GM20000 (cell line): ENCODE measurements around the gene KIAA0513.

Experiments used
- DNase-seq: peaks from one replicate; pipeline ENCODE4 v3.0.0; 2012; ENCODE audit warnings: low spot score
- CTCF ChIP-seq: IDR thresholded peaks from 2 replicates; pipeline ENCODE4 v1.5.1; 2012; ENCODE audit warnings: mild to moderate bottlenecking, control low read depth; ENCODE audit errors: extremely low read depth, missing control alignments

Gene KIAA0513, protein sequence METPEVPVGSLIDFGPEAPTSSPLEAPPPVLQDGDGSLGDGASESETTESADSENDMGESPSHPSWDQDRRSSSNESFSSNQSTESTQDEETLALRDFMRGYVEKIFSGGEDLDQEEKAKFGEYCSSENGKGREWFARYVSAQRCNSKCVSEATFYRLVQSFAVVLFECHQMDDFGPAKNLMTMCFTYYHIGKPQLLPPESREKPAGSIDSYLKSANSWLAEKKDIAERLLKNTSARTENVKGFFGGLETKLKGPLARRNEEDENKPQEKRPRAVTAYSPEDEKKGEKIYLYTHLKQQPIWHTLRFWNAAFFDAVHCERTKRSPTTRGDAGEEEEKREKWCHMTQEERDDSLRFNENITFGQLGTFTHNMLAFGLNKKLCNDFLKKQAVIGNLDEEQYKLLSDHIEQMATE

DNA sequence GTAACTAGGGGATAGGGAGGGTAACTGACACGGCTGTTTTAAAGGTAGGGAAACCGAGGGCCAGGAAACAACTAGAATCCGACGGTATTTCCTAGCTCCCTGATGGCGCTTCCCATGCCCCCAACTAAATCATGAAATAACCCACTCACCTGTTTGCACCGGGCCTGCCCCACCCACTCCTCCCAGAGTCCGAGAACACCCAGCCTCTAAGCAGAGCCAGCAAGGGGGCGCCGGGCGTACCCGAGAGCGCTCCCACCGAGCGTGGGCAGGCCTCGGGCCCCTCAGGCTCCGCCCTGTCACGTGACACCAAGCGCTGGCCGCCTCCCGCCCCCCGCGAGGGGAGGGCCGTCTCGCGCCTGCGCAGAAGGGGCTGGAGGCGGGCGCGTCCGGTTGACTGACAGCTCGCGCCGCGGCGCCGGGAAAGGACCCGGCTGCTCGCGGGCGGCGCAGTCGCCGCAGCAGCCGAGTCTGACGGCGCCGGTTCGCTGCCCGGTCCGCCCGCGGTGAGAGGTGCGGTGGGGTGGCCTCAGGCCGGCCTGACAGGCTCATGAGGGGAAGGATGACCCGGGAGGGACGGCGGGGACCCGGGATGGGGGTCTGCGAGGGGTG, at the start of gene KIAA0513:
Gene KIAA0513 (plus strand): TSS at position 447 of the 609 bp plus-strand sequence. CDS start 39,277 bp downstream, outside the sequence.
- TF ChIP-seq CTCF = peak; percentile 43
- peak; percentile 99 for DNase-seq

DNA sequence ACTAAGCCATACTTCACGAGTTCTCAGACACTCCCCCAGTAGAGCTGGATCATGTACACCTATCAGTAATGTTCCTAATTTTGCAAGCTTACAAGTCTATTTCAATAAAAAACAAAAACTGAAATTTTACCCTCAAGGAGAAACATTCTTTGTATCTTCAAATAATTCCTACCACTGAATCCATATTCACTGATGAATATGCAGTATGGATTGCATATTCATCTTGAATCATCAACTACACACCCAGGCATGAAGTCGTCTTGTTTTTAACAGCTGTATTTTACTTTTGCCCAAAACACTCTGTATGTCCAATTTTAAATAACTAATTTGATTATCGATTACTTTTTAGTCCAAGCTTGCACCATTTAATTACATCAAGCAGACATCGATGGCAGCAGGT, 48.1 kb upstream of the KIAA0513 start:
- no peak for TF ChIP-seq CTCF

DNA sequence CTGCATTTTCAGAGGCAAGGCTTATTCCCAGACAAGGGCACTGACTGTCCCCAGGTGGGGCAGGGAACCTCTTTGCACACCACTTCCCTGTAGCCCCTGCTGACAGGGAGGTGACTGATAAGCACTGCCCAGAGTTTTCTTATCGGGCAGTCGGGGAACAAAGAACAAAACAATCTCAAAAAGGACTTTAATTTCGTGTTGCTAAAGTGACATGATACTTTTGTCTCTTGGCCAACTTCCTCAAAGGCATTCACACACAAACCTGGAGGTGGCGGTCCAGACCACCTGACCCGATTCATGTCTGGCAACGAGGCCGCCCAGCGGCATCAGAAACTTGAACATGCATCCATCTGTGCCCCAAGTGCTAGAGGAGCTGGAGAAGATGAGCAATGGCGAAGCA, 45.2 kb upstream of the KIAA0513 start:
- DNase-seq = no peak
- no peak for TF ChIP-seq CTCF

More for the DNA sequence above, 48.1 kb upstream of the KIAA0513 start:
- DNase-seq = no peak

DNA sequence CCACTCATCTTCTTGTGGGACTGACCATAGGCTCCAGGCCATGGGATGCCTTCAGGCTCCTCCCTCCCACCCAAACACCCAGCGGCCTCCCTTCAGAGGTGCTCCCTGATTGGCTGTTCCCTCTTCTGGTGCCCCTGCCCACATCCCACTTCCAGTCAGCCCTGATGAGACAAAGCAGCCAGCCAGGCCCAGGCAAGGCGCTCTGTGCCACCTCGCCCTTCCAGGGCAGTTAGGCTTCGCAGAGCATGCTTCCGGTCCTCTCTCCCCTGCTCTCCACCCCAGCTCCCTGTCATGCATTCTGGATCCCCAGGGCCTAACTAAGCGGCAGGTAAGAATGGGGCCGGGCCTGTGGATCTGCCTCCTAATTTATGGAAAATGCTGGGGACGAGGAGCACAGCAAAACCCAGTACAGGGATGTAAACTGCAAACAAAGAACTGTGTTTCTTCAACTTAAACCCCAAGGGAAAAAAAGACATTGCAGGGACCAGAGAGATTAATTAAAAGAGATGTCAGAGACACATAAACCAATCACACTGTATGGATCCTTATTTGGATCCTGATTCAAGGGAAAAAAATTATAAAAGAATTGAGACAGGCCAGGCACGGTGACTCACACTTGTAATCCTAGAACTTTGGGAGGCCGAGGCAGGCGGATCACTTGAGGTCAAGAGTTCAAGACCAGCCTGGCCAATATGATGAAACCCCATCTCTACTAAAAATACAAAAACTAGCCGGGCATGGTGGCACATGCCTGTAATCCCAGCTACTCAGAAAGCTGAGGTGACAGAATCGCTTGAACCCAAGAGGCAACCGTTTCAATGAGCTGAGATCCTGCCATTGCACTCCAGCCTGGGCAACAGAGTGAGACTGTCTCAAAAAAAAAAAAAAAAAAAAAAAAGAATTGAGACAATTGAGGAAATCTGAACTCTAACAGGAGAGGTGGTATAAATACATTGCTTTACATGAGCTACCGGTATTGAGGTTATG, 42.2 kb upstream of the KIAA0513 start:
- no peak for DNase-seq
- no peak for TF ChIP-seq CTCF

- DNase-seq = no peak
- TF ChIP-seq CTCF = no peak
Measured at GRCh38 chr16:84986102-84986501, 41.5 kb upstream of the KIAA0513 start.

DNA sequence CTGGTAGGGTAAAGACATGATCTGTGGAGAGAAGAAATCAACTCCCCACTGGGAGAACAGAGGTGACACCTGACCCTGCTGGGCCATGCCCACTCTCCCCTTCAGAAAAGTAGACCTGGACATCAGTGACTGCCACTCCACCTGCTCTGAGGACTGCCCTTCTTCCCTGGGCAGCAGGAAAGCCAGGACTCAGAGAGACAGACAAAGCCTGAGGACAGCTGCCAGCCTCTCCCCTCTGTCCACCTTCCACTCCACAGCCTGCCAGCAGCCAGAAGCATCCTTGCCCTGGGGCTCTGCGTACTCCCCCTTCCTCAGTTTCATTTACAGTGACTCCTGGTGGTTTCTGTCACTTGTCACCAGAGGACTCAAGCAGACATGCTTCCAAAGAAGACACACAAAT, 40.7 kb upstream of the KIAA0513 start:
- TF ChIP-seq CTCF = no peak
- DNase-seq = no peak
